GM18873 (cell line): ENCODE data around the gene CD9.
A peak's percentile ranks its signal among the peaks of the same experiment; 100 is the strongest.

Experiments used
- ATAC-seq: cut with Tn5 transposase; IDR thresholded peaks from one replicate; pipeline ENCODE4 v1.9.1; 2021; ENCODE audit warnings: mild to moderate bottlenecking, moderate library complexity, moderate number of reproducible peaks; ENCODE audit not compliant: unreplicated experiment, low FRiP score

The CD9 gene

DNA sequence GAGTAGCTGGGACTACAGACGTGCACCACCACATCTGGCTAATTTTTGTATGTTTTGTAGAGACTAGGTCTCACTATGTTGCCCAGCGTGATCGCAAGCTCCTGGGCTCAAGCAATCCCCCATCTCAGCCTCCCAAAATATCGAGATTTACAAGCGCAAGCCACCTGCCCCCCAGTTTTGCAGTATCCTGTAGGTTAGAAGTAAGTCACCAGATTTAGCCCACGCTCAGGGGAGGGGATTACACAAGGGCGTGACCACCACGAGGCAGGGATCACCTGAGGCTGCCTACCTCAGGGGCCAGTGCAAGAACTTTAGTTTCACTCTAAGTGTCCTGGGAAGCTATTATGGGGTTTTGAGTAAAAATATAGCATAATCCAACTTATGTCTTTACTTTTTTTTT lies 71.1 kb downstream of the CD9 start:
- ATAC-seq = no peak

GRCh38 chr12:6272300-6273204 lies 72.4 kb downstream of the CD9 start:
- no peak for ATAC-seq

GRCh38 chr12:6273205-6273540 lies 73.0 kb downstream of the CD9 start:
- ATAC-seq = no peak

DNA sequence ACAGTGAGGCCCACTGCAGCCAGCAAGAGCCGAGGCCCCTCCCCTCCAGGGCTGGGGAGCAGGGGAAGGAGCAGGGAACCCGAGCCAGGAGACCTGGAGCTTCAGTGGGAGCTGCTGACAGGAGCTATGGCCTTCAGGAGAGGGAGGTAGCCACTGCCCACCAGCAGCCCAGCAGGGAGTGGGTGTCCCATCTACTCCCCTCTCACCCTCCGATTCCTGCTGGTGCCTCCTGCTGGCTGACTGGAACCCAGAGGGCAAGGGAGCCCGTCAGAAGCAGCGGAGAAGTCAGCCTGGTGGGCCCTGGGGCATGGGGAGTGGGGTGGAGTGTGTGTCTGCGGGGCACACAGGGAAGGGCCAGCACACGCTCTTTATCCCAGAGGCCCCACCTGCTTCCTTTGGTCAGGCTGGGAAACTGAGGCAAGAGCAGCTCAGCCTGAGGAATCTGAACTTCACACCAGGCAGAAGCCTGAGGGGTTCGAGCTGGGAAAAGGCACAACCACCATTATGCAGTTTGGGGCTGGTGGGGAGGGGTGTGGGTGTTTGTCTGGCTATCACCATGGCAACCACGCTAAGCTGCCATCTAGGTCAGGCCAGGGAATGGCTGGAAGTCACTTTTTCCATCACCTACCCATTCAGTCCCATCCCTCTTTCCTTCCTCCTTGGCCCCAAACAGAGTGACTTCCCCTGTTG lies 73.5 kb downstream of the CD9 start:
- ATAC-seq = no peak

DNA sequence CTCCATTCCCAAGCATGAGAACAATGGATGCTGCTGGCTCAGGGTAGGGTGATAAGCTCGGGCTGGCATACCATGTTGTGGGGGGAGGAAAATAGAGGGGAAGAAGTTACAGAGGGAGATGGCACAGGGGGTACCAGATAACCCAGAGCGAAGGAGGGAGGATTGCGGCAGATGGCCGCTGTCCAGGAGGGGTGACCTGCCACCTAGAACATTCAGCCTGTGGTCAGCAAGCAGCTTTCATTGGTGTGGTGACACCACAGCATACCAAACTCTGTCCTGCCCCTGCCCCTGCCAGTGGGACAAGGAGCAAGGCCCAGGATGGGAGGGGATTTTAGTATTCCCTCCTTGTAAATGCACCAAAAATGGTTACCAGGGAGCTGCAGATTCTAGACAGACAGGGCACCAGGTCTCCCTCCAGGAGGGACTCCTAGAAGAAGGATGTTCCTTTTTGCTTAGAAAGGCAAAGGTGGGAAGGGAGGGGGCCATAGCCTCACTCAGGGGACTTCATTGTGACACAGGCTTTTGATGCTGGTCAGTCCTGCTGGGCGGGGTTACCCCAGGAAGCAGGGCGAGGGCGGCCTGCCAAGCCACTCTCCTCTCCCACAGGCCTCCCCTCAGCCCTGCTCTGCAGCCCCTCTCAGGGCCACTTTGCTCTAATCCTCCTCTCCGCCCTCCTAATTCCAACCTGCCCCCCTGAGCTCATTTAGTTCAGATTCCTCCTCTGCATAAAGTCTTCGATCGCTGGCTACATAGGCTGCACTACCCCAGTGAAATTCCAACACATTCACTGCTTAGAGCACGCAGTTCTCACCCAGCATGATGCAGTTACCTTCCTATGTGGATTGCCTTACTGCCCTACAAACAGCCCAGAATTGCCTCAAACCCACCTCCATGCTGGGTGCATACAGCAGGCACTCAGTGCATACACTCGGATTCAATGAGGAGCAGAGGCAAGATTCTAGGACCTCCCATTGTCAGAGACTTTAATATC lies 74.3 kb downstream of the CD9 start:
- ATAC-seq = no peak

DNA sequence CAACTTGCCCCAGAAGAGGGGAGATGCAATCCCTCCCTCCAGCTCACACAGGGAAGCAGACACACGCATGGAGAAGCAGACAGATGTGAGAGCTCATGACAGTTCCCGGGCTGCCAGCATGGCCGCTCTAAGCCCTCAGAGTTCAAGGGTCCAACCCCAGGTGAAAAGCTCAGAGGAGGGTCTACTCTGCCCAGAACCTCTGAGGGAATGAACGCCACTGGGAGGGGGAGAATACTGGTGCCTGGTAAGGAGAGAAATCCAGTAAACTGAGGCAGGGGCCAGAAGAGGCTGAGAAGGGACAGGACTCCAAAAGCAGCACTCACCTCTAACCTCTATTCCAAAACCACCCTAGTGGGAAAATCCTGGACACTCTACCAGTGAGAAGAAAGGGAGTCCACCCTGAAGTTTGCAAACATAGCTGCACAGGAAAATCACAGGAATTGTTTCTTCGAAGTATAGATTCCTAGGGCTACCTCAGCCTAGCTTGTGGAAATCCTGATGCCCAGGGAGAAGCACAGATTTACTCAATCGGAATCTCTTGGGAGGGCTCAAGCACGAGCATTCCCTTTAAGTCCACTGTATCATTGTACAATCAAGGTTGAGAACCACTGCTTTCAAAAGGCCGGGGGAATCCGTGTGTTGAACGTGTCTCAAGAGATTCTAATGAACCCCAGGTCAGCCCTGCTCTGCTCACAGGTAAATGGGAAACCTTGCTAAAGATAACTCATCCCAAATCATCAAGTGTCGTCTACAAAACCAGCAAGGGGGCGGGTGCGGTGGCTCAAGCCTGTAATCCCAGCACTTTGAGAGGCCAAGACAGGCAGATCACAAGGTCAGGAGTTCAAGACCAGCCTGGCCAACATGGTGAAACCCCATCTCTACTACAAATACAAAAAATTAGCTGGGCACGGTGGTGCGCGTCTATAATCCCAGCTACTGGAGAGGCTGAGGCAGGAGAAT lies 76.0 kb downstream of the CD9 start:
- ATAC-seq = no peak

- no peak for ATAC-seq
Measured at GRCh38 chr12:6276956-6277620, 76.9 kb downstream of the CD9 start.

DNA sequence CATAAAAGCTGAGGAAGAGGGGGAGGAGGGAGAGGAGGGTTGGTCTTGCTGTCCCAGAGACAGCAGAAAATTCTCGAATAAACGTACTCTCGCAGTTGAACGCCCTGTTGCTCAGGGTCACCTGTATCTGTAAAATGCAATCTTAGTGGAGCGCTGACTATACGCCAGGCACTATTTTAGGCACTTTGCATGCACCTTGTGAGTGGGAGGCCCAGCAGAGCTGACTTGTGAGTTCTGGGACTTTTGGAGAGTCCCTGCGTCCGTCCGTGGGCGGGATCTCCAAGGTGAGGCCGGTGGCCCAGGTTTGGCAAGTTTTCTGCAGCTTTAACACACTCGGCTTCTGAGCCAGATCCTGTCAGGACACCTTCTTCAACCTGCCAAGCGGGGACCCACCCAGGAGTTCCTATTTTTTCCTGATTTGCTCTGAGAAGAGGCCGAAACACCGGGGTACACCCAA lies 77.8 kb downstream of the CD9 start:
- ATAC-seq = no peak

GRCh38 chr12:6278439-6279255 lies 78.4 kb downstream of the CD9 start:
- no peak for ATAC-seq

- no peak for ATAC-seq
Measured at GRCh38 chr12:6279256-6279628, 79.0 kb downstream of the CD9 start.

GRCh38 chr12:6279631-6280030 lies 79.4 kb downstream of the CD9 start:
- no peak for ATAC-seq

DNA sequence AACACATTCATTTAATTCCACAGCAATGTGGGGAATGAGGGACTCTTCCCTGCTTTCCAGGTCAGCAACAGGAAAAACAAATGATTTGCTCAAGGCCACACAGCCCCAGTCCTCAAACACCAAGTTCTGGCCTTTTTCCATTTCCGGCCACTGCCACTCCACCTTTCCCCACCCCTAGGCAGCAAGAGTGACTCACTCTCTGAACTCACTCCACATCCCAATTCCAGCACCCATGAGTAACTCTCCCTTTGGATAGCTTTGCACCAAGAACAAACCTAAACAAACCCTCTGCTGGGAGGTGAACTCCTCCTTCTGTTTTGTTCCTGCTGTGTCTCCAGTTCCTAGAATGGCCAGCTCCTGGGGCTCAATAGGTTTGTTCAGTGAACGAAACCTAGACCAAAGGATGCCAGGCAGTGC lies 79.9 kb downstream of the CD9 start:
- no peak for ATAC-seq

DNA sequence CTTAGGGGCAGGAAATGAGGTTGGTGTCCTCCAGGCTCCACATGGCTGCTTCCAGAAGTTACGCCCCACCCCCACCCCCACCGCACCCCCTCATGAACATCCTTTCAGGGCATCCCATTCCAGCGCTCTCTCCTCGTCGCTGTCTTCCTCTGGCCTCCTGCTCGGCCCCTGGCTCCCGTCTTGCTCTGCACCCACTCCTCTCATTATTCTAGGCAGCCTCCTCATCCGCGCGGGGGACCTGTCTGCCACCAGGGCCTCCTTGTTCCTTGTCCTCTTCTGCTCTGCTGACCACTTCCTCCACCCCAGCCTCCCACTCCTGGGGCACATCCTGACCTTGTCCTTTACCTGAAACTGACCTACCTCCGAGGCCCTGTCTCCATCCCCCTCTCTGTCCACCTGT lies 80.5 kb downstream of the CD9 start:
- no peak for ATAC-seq

DNA sequence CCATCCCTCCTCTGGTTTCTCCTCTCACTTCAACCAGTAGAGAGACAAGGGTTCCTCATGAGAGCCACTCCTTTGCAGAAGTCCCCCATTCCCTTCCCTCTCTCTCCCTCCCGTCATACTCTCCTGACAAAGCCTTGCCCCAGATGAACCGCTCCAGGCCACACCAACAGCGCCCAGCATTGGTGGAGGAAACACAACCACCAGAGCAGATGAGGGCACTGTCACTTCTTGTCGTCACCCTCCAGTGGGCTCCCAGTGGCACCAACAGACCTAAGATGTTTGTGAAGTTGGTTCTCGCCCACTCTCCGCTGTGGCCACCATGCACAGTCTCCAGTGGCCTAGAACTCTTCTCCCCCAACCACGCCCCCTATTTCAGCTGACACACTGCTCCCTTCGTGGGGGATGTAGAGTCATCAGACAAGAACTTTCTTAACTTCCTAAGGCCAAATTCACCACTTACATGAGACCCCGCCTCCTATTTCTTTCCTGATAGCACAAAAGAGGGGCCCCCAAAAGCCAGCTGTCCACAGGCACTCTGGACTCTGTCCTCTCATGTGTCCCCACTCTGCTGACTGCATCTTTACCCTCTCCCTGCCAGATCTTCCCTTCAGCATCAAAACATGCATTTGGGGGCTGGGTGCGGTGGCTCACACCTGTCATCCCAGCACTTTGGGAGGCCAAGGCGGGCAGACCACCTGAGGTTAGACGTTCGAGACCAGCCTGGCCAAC lies 81.0 kb downstream of the CD9 start:
- no peak for ATAC-seq

GRCh38 chr12:6282453-6282840 lies 82.2 kb downstream of the CD9 start:
- no peak for ATAC-seq

DNA sequence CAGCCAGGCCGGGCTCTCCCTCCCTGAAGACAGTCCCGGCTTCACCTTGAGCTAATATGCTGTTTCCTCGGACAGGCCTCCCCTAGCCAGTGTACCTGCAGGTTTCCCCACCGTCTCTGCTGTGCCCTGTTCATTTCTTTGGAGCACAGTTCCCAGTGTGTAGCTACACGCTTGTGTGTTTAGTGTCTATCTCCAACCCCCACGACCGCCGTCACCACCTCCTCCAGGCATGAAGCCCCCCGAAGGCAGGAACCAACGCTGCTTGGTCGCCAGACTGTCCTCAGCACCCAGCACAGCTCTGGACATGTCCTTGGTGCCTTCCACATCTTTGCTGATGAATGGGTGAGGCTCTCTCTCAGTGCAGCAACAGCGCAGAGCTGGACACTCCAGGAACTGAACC lies 84.1 kb downstream of the CD9 start:
- no peak for ATAC-seq

DNA sequence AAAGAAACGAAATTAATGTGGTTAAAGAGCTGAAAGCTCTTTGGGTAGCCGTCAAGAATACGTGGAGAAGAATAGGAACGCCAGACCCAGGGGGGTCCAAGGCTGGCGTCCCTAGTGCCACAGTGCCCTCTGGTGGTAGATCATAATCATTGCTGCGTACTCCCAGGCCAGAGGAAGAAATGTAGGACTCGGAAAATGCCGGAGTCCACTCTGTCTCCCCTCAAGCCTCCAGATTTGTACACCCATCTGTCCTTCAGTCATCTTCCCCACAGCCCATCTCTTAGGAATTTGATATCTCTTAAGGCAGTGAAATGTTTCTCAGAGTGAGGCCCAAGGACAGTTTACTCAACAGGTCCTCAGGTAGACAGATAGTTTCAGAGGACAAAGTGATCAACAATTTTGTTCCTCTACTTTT lies 84.9 kb downstream of the CD9 start:
- peak; percentile 56 for ATAC-seq
